ENCODE results near the gene SLC7A6OS. TPM values are rescaled to one million over a fixed set of nuclear protein-coding genes. Genes with fewer than 3 reads are reported as not detected.
A peak's percentile ranks its signal among the peaks of the same experiment; 100 is the strongest.

The SLC7A6OS gene
- total RNA-seq, 1 donor from 2014 or later: 22.9 TPM

DNA sequence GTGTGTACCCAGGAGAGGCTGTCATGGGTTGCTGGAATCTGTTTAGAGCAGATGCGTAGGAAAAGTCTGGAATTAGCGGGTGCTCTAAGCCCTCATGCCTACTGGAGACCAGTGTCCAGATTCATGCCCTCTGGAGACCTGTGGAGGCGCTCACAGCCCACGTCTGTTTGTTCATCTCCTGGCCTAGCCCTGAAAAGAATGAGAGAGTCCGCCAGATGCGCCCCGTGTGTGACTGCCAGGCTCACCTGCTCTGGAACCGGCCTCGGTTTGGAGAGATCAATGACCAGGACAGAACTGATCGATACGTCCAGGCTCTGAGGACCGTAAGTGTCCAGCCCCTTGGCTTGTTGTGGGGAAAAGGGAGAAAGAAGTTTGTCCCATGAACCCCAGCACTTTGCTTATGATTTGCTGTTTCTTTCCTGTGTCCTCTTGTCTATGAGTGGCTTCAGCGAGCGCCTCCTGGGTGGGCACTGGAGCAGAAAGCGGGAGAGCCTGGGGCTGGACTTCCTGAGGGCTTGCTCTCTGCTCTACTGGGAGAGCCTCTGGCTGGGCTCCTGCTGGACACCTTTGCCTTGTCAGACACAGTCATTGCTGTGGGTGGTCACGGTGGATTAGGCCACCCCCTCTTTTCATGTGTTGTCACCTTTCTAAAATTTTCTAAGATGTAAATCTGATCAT, 35.4 kb upstream of the SLC7A6OS start:
- no peak for DNase-seq (ENCODE audit: low spot score)
- ATAC-seq: no peak
- intact Hi-C loops (cut with DNase I): no loop called here

GRCh38 chr16:68345351-68345810, 34.6 kb upstream of the SLC7A6OS start:
- peak; percentile 22 for ATAC-seq
- intact Hi-C loops (cut with DNase I): no loop called here
- DNase-seq (ENCODE audit: low spot score): no peak

DNA sequence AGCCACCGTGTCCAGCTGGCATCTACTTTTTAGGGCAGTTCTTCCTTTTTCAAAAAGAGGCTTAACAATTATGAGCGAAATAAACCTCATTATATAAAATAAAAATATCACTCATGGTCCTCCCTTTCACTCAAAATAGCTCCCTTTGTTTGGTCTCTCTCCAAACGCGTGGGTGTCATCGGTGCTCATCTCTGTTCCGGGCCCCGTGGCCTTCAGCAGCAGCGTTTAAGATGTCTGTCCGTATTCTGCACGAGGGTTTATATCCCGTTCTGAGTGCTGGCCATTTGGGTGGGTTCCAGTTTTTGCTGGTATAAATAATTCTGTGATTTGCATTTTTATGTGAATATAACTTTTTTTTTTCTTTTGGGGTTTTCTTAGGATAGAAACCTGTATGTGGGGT, 33.5 kb upstream of the SLC7A6OS start:
- intact Hi-C loops (cut with DNase I): no loop called here
- no peak for ATAC-seq
- DNase-seq (ENCODE audit: low spot score): no peak

DNA sequence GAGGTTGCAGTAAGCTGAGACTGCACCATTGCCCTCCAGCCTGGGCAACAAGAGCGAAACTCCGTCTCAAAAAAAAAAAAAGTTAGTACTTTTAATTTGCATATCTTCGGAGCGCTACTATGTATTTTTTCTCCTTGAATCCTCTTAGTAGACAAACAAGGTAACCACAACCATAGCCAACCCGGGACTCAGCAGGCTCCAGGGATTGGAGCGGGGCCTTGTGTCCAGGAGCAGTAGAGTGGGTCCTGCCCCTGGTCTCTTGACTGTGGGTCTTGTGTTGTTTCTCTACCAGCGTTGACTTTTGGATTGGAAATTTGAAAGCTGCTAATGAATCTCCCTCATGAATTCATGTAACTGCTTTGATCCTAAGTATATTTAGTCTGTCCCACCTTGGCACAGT, 32.4 kb upstream of the SLC7A6OS start:
- ATAC-seq (no peak), DNase-seq (ENCODE audit: low spot score) (no peak)
- intact Hi-C loops (cut with DNase I): no loop called here

GRCh38 chr16:68342620-68343019, 31.9 kb upstream of the SLC7A6OS start:
- ATAC-seq (no peak), DNase-seq (ENCODE audit: low spot score) (no peak)
- intact Hi-C loops (cut with DNase I): no loop called here

DNA sequence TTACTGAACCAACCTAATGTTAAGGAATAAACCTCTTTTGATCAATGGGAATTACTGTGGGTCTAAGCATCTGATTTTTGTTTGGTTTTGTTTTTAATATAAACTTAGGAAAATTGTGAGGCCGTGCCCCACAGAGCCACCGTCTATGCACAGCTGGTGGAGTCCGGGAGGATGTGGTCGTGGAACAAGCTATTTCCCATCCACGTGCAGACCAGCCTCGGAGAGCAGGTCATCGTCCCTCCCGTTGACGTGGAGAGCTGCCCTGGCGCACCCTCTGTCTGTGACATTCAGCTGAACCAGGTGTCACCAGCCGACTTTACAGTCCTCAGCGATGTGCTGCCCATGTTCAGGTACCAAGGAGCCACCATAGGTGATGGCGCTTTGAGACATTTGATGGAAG, 28.5 kb upstream of the SLC7A6OS start:
- intact Hi-C loops (cut with DNase I): no loop called here

DNA sequence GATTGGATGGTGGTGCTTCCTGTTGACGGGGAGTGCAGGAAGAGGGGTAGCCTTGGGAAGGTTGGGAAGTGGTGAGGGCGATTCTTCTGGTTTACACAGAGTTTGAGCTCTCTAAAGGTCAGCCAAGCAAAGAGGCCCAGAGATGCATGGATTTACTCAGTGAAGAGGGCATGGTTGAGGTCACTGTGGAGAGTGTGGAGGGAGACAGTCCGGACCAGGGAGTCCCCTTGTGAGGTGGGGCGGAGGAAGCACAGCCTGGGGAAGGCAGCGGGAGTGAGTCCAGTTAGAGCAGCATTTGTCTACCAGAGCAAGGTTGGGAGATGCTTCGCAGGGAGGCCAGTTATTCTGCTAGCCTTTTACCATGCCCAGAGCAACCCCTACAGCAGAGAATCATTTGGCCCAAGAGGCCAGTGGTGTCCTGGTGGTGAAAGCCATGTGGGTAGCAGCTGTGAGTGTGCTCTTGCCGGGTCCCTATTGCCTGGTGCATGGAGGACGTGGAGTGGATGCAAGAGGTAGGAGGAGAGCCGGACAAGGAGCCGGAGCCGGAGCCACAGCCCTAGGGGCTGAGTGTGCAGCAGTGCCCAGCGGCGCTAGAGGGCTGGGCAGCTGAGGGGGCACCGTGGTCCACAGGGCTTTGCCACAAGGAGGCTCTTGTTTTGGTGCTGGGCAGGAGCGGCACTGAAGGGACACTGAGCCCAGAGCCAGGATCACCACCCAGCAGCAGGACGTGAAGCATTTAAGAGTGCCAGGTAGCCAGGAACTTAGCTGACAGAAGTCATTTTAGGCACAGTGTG, 27.8 kb upstream of the SLC7A6OS start:
- DNase-seq (ENCODE audit: low spot score) (no peak), ATAC-seq (no peak)
- intact Hi-C loops (cut with DNase I): no loop called here

More for the DNA sequence above, 28.5 kb upstream of the SLC7A6OS start:
- DNase-seq (ENCODE audit: low spot score) (no peak), ATAC-seq (no peak)

DNA sequence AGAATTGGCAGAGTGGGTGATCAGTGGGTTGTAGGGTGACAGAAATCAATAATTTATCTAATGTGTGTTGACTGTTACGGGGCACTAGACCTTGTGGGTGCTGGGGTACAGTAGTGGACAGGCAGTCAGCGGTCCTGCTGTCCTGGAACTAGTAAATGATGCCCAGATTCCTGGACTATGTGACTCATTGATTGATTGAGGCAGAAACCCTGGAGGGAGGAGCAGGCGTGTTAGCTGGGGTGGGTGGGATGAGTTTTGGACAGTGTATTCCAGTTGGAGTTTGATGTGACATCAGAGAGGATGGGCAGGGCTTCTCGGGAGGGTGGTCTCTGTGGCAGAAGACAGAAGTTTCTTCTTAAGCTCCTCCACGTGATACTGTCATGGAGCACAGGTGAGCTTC, 24.4 kb upstream of the SLC7A6OS start:
- intact Hi-C loops (cut with DNase I): no loop called here
- ATAC-seq: peak; percentile 37
- DNase-seq (ENCODE audit: low spot score): no peak

- peak; percentile 61 for ATAC-seq
- DNase-seq (ENCODE audit: low spot score): no peak
- intact Hi-C loops (cut with DNase I): loop anchor here (5.0 kb wide), 1 partner anchor 70 kb away; the partner anchor contains the start of gene SLC7A6
Measured at GRCh38 chr16:68332411-68333121, 21.8 kb upstream of the SLC7A6OS start.

DNA sequence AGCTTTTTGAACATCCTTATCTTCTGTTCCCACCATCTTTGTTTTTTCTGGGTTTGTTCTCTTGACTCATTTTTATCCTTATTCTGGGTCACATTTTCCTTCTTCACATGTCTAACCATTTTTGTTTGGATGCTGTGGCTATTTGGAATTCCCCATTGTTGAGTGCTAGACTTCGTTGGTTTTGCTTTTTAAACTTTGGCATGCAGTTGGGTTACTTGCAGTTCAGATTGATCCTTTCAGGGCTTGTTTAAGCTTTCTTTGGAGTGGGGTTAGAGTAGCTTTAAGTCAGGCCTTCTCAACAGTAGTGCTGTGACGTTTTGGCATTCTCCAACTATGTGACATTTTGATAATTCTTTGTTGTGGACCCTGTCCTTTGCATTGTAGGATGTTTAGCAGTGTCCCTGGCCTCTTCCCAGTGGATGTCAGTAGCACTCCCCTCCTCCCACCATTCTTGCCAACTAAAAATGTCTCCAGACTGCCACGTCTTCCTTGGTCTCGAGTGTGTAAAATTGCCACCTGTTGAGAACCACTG, 21.2 kb upstream of the SLC7A6OS start:
- ATAC-seq (no peak), DNase-seq (ENCODE audit: low spot score) (no peak)
- intact Hi-C loops (cut with DNase I): loop anchor here (5.0 kb wide), 1 partner anchor 70 kb away; the partner anchor contains the start of gene SLC7A6

GRCh38 chr16:68328860-68329390, 18.2 kb upstream of the SLC7A6OS start:
- ATAC-seq (no peak), DNase-seq (ENCODE audit: low spot score) (no peak)
- intact Hi-C loops (cut with DNase I): no loop called here

- peak; percentile 90 for ATAC-seq
- intact Hi-C loops (cut with DNase I): no loop called here
- DNase-seq (ENCODE audit: low spot score): peak; percentile 84
Measured at GRCh38 chr16:68328151-68328859, 17.6 kb upstream of the SLC7A6OS start.

DNA sequence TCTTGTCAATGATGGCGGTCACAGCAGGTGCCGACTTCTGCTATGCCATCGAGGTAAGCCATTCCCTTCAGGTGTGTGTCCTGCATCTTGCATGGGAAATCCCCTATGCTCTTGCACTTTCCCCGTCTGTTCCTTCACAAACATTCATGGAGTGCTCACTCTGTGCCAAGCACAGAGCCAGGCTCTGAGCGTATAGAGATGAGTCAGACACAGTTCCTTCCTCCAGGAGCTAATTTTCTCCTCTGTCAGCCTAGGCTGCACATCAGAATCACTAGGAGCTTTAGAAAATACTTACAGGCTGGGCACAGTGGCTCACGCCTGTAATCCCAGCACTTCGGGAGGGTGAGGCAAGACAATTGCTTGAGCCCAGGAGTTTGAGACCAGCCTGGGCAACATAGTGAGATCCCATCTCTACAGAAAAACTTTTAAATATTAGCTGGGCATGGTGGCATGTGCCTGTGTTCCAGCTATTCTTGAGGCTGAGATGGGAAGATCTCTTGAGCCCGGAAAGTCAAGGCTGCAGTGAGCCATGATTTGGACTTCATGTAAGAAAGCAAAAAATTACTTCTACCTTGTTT, 14.1 kb upstream of the SLC7A6OS start:
- ATAC-seq: no peak
- no peak for DNase-seq (ENCODE audit: low spot score)
- intact Hi-C loops (cut with DNase I): no loop called here

DNA sequence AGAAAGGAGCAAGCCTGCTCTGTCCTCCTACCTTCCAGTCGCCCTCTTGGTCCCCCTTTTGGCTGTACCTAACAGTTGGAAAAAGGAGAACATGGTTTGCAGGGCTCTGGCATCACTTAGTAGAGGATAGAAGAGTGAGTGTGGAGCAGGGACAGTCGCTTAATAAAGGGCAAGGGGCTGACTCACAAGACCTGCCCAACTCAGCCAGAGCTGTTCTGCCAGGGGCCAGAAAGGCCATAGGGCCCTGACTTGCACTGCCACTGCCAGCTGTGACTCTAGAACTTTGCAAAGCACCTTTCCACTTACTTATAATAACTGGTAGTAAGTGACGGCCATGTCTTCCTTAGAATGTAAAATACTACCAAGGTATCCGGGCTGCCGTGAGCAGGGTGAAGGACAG, 13.6 kb upstream of the SLC7A6OS start:
- intact Hi-C loops (cut with DNase I): no loop called here
- no peak for DNase-seq (ENCODE audit: low spot score)
- ATAC-seq: no peak

DNA sequence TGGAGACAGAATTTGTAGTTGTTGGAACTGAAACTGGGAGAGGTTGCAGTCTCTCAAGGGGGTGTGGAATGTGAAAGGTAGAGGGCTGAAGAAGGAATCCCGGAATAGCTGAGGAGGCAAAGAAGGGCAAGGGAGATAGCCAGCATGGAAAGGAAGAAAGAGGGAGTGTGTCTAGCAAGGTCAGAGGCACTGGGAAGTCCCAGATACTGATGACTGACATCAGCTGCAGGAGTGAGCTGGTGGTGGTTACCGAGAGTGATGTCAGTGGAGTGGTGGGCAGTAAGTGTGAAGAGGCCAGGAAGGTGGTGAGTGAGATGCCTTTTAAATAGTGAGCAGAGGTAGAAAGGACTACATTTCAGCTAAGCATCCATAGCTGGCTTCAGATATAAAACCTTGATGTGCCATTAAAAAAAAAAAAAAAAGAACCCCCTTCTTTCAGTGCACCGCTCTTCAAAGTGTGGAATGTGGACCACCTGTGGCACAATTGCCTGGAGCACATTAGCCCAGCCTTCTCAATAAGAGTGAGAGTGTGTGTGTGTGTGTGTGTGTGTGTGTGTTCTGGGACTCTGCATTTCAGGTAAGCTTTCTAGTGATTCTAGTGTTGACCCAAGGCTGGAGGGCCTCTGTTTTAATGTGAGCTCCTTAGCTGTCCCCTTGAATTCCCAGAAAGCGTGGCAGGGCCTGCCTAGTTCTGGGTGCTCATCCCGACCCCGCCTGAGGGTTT, 8.6 kb upstream of the SLC7A6OS start:
- intact Hi-C loops (cut with DNase I): no loop called here

DNA sequence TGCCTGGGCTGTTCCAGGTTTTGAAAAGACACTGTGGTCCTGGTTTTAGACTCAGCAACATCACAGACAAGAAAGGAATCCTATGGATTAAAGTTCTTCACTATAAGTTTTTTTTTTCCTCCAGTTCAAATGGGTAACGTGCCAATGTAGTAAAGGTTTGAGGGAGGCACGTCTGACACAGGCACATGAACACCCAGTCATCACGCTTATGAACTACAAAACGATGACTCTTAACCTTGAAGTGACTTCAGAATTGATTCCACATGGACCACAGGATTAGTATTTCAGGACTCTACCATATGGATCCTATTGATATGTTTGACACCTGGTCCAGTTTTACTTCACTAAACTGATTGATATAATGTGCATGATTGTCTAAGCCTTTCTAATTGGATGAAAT, 2.4 kb upstream of the SLC7A6OS start:
- DNase-seq (ENCODE audit: low spot score): no peak
- intact Hi-C loops (cut with DNase I): no loop called here
- no peak for ATAC-seq

More for the DNA sequence above, 8.6 kb upstream of the SLC7A6OS start:
- no peak for ATAC-seq
- DNase-seq (ENCODE audit: low spot score): no peak

DNA sequence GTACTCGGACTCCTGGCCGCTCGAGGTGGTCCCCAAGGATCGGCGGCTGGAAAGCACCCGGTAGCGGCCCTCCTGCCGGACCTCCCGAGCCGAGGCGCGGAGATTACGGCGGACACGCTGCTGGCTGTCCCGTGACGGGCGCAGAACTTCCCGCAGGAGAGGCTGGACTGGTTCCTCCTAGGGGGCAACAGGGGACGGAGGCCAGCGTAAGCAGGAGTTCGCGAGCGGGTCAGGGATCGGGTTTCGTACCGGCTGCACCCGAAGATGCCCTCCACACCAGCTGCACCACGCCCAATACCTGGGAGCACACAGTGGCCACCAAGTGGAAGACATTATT, 341 bp downstream of the SLC7A6OS start:
- intact Hi-C loops (cut with DNase I): no loop called here
- DNase-seq (ENCODE audit: low spot score) (peak; percentile 64), ATAC-seq (peak; percentile 51)

DNA sequence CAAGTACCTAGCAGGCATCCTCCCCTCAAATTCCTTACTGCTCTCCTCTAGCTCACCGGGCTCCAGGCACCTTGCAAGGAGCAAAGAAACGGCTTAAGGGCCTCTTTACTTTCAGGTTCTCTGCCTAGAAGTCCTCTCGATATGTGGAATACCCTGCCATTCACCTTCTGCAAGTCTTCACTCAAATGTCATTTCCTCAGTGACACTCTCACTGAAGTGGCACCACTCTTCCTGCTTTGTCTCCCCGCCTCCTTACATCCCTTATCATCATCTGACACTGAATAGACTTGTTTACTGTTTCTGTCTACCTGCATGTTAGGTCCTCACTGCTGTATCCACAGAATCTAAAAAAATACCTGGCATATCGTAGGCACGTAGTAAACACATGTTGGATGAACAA, 947 bp downstream of the SLC7A6OS start:
- ATAC-seq (no peak), DNase-seq (ENCODE audit: low spot score) (no peak)
- intact Hi-C loops (cut with DNase I): no loop called here

Data from sciatic nerve (tissue), 2 donors.